ENCODE measurements around the gene GNAT1.

The GNAT1 gene

GRCh38 chr3:50182533-50183099 lies 8.8 kb upstream of the GNAT1 start:
- Histone ChIP-seq H3K9me3 (ENCODE audit: insufficient read depth, low read length) (no peaks in the 10 kb centered on the region), H3K4me3 (ENCODE audit: insufficient read depth, low read length, poor library complexity, severe bottlenecking) (no peak overlapping the region), H3K79me2 (ENCODE audit: insufficient read depth, low read length) (no peaks in the 10 kb centered on the region), H3K27me3 (ENCODE audit: low read length) (no peaks in the 10 kb centered on the region), H3K27ac (ENCODE audit: low read depth, low read length) (no peak overlapping the region), H3K9ac (ENCODE audit: low read length) (no peak overlapping the region), H3F3A (ENCODE audit: insufficient read depth) (no peaks in the 10 kb centered on the region), H3K9me2 (replicated peaks; ENCODE audit: insufficient read depth, low read length) (no peaks in the 10 kb centered on the region), H4K20me1 (ENCODE audit: low read depth, low read length) (no peaks in the 10 kb centered on the region), H2AFZ (ENCODE audit: low read depth, low read length, severe bottlenecking) (no peak overlapping the region), H3K4me2 (ENCODE audit: low read depth, low read length, poor library complexity, severe bottlenecking) (no peak overlapping the region), H3K36me3 (ENCODE audit: low read length) (no peaks in the 10 kb centered on the region)
- TF ChIP-seq CTCF (IDR thresholded peaks at IDR 0.05; ENCODE audit: insufficient read depth, low read length, poor library complexity, severe bottlenecking) (no peak), EZH2phosphoT487 (conservative IDR thresholded peaks at IDR 0.05; ENCODE audit: low read length) (no peak)

- no peaks in the 10 kb centered on the region for H3K9me3 ChIP-seq (ENCODE audit: insufficient read depth, low read length)
- no peaks in the 10 kb centered on the region for H3K27me3 ChIP-seq (ENCODE audit: low read length)
- no peak for TF ChIP-seq CTCF (IDR thresholded peaks at IDR 0.05; ENCODE audit: insufficient read depth, low read length, poor library complexity, severe bottlenecking)
- no peak for TF ChIP-seq EZH2phosphoT487 (conservative IDR thresholded peaks at IDR 0.05; ENCODE audit: low read length)
- H3K9me2 ChIP-seq (replicated peaks; ENCODE audit: insufficient read depth, low read length): no peaks in the 10 kb centered on the region
- no peak overlapping the region for H3K27ac ChIP-seq (ENCODE audit: low read depth, low read length)
- H3K9ac ChIP-seq (ENCODE audit: low read length): no peak overlapping the region
- H3K4me3 ChIP-seq (ENCODE audit: insufficient read depth, low read length, poor library complexity, severe bottlenecking): no peak overlapping the region
- H3K36me3 ChIP-seq (ENCODE audit: low read length): no peaks in the 10 kb centered on the region
- no peak overlapping the region for H2AFZ ChIP-seq (ENCODE audit: low read depth, low read length, severe bottlenecking)
- H3K4me2 ChIP-seq (ENCODE audit: low read depth, low read length, poor library complexity, severe bottlenecking): no peak overlapping the region
- no peaks in the 10 kb centered on the region for H3F3A ChIP-seq (ENCODE audit: insufficient read depth)
- H4K20me1 ChIP-seq (ENCODE audit: low read depth, low read length): no peaks in the 10 kb centered on the region
- no peaks in the 10 kb centered on the region for H3K79me2 ChIP-seq (ENCODE audit: insufficient read depth, low read length)
These were observed 7.7 kb upstream of the GNAT1 start for GRCh38 chr3:50183755-50184154.

GRCh38 chr3:50184242-50184978 lies 7.0 kb upstream of the GNAT1 start:
- TF ChIP-seq CTCF (IDR thresholded peaks at IDR 0.05; ENCODE audit: insufficient read depth, low read length, poor library complexity, severe bottlenecking) (no peak), EZH2phosphoT487 (conservative IDR thresholded peaks at IDR 0.05; ENCODE audit: low read length) (no peak)
- Histone ChIP-seq H3K9me2 (replicated peaks; ENCODE audit: insufficient read depth, low read length) (no peaks in the 10 kb centered on the region), H3K36me3 (ENCODE audit: low read length) (no peaks in the 10 kb centered on the region), H3K4me2 (ENCODE audit: low read depth, low read length, poor library complexity, severe bottlenecking) (no peak overlapping the region), H3K9ac (ENCODE audit: low read length) (no peak overlapping the region), H2AFZ (ENCODE audit: low read depth, low read length, severe bottlenecking) (no peak overlapping the region), H3K27ac (ENCODE audit: low read depth, low read length) (no peak overlapping the region), H3F3A (ENCODE audit: insufficient read depth) (no peaks in the 10 kb centered on the region), H3K9me3 (ENCODE audit: insufficient read depth, low read length) (no peaks in the 10 kb centered on the region), H4K20me1 (ENCODE audit: low read depth, low read length) (no peaks in the 10 kb centered on the region), H3K27me3 (ENCODE audit: low read length) (no peaks in the 10 kb centered on the region), H3K79me2 (ENCODE audit: insufficient read depth, low read length) (no peaks in the 10 kb centered on the region), H3K4me3 (ENCODE audit: insufficient read depth, low read length, poor library complexity, severe bottlenecking) (no peak overlapping the region)

All from SU-DHL-6 (cell line).